ENCODE measurements around the gene C3orf22. TPM values are rescaled to one million over a fixed set of nuclear protein-coding genes. Genes with fewer than 3 reads are reported as not detected.
A peak's percentile ranks its signal among the peaks of the same experiment; 100 is the strongest.

The C3orf22 gene
- total RNA-seq, 4 donors from 2014 or later, result not detected

GRCh38 chr3:126567696-126568438, 9.1 kb upstream of the C3orf22 start:
- Histone ChIP-seq H3K27ac (no peak overlapping the region), H3K27me3 (peaks cover 5% of the 10 kb centered on the region), H3K4me1 (no peaks in the 10 kb centered on the region), H3K4me3 (no peak overlapping the region), H3K36me3 (no peaks in the 10 kb centered on the region), H3K9me3 (no peaks in the 10 kb centered on the region)
- in situ Hi-C loops (cut with MboI; ENCODE audit: low pct_ligation_motif_present in 1 of 4, low pct_unique_long_range_greater_than_20kb in 1 of 4, low sequenced_read_pairs in 3 of 4) (no loop called here), intact Hi-C loops (cut with DNase I; ENCODE audit: low total_unique reads) (no loop called here)
- 60 to 64% methylated on average over 4 to 10 of the region's 10 CpGs for WGBS, 2 donors (ENCODE audit: low coverage in 1 of 2)
- DNase-seq, result no peak
- TF ChIP-seq POLR2A (IDR thresholded peaks at IDR 0.05) (no peak), CTCF (IDR thresholded peaks at IDR 0.05) (no peak), EP300 (IDR thresholded peaks at IDR 0.05; ENCODE audit: low read depth) (no peak), POLR2AphosphoS5 (IDR thresholded peaks at IDR 0.05) (no peak)

GRCh38 chr3:126562737-126563276, 4.1 kb upstream of the C3orf22 start:
- in situ Hi-C loops (cut with MboI; ENCODE audit: low pct_ligation_motif_present in 1 of 4, low pct_unique_long_range_greater_than_20kb in 1 of 4, low sequenced_read_pairs in 3 of 4), result no loop called here
- H3K36me3 ChIP-seq, result no peaks in the 10 kb centered on the region
- no peak overlapping the region for H3K4me3 ChIP-seq
- no peak overlapping the region for H3K27ac ChIP-seq
- no peak for DNase-seq
- intact Hi-C loops (cut with DNase I; ENCODE audit: low total_unique reads), result no loop called here
- H3K4me1 ChIP-seq, result no peaks in the 10 kb centered on the region
- WGBS, 2 donors (ENCODE audit: low coverage in 1 of 2), result 66 to 89% methylated on average over 2 of the region's 2 CpGs
- no peak for TF ChIP-seq CTCF (IDR thresholded peaks at IDR 0.05)
- TF ChIP-seq POLR2AphosphoS5 (IDR thresholded peaks at IDR 0.05), result no peak
- no peak for TF ChIP-seq POLR2A (IDR thresholded peaks at IDR 0.05)
- no peak for TF ChIP-seq EP300 (IDR thresholded peaks at IDR 0.05; ENCODE audit: low read depth)
- peaks cover 0 to 4% of the 10 kb centered on the region in 2 donors for H3K9me3 ChIP-seq
- H3K27me3 ChIP-seq, result peaks cover 5% of the 10 kb centered on the region

- H3K27ac ChIP-seq, result no peak overlapping the region
- H3K4me1 ChIP-seq, result no peaks in the 10 kb centered on the region
- H3K4me3 ChIP-seq, result no peak overlapping the region
- H3K9me3 ChIP-seq, result peaks cover 0 to 4% of the 10 kb centered on the region in 2 donors
- intact Hi-C loops (cut with DNase I; ENCODE audit: low total_unique reads) (no loop called here), in situ Hi-C loops (cut with MboI; ENCODE audit: low pct_ligation_motif_present in 1 of 4, low pct_unique_long_range_greater_than_20kb in 1 of 4, low sequenced_read_pairs in 3 of 4) (no loop called here)
- H3K27me3 ChIP-seq, result no peaks in the 10 kb centered on the region
- no peaks in the 10 kb centered on the region for H3K36me3 ChIP-seq
- WGBS, 2 donors (ENCODE audit: low coverage in 1 of 2), result 65% methylated on average over 6 of the region's 6 CpGs; no CpG with 5 or more reads in 1 of the 2 donors
- no peak for TF ChIP-seq CTCF (IDR thresholded peaks at IDR 0.05)
- no peak for TF ChIP-seq EP300 (IDR thresholded peaks at IDR 0.05; ENCODE audit: low read depth)
- no peak for TF ChIP-seq POLR2A (IDR thresholded peaks at IDR 0.05)
- no peak for TF ChIP-seq POLR2AphosphoS5 (IDR thresholded peaks at IDR 0.05)
- no peak for DNase-seq
Observed at GRCh38 chr3:126557761-126558160, 971 bp downstream of the C3orf22 start.

- intact Hi-C loops (cut with DNase I; ENCODE audit: low total_unique reads), result no loop called here
- WGBS, 2 donors (ENCODE audit: low coverage in 1 of 2), result 92% methylated on average over 7 of the region's 11 CpGs; no CpG with 5 or more reads in 1 of the 2 donors
- H3K36me3 ChIP-seq, result no peaks in the 10 kb centered on the region
- no peak overlapping the region for H3K4me3 ChIP-seq
- H3K4me1 ChIP-seq, result no peaks in the 10 kb centered on the region
- H3K27ac ChIP-seq, result no peak overlapping the region
- peak; percentile 3 for DNase-seq
- peaks cover 0 to 4% of the 10 kb centered on the region in 2 donors for H3K9me3 ChIP-seq
- no peaks in the 10 kb centered on the region for H3K27me3 ChIP-seq
- in situ Hi-C loops (cut with MboI; ENCODE audit: low pct_ligation_motif_present in 1 of 4, low pct_unique_long_range_greater_than_20kb in 1 of 4, low sequenced_read_pairs in 3 of 4), result no loop called here
- TF ChIP-seq POLR2A (IDR thresholded peaks at IDR 0.05) (no peak), EP300 (IDR thresholded peaks at IDR 0.05; ENCODE audit: low read depth) (no peak), CTCF (IDR thresholded peaks at IDR 0.05) (no peak), POLR2AphosphoS5 (IDR thresholded peaks at IDR 0.05) (no peak)
Observed at GRCh38 chr3:126557415-126557745, 1.4 kb downstream of the C3orf22 start.
